GM21737 (cell line): ENCODE data around the gene DDX31.
A peak's percentile ranks its signal among the peaks of the same experiment; 100 is the strongest.
"Not testable (repeated sequence)": the region's sequence is repeated elsewhere in the genome, so short reads cannot be mapped to it uniquely, and the experiment has no call there.

Experiments used
- ATAC-seq: cut with Tn5 transposase; IDR thresholded peaks from one replicate; pipeline ENCODE4 v1.9.1; 2021; ENCODE audit warnings: mild to moderate bottlenecking, moderate library complexity; ENCODE audit not compliant: unreplicated experiment

The DDX31 gene

DNA sequence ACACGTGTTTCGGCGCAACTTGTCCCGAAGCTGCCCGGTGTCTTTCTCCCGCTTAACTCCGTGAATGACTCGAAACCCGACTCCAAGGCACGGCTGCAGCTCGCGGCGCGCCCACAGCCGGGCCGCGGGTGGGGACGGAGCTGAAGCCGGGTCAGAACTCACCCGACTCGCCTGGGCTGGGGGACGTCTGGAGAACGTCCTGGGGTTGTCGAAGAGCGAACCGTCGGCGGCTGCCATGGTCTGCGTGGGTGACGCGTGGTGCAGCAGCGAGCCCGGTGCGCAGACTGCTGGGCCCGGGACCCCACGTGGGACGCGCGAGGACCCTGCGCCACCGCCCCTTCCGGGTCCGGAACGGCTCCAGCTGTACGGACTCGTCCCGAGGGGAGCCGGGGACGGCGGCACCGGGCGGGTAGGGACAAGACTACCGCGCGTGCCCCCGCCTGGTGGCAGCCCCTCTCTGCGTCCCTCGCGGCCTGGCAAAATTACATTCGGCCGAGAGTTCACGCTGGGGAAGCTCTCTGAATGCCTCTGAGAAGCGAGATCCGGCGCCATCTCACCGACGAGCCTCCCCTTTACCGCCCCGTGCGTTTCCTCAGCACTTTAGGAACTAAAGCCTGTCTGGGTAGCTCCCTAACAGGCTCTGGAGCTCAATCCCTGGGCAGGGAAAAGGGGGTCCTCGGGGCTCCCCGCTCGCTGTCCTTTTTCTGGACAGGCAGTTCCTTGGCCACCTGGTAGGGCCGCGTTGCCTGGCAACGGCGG, at the start of gene DDX31:
DDX31 (minus strand) TSS at position 286 of the 759 bp plus-strand sequence; CDS start at position 237, 49 bp downstream.
- ATAC-seq, result peak; percentile 56

DNA sequence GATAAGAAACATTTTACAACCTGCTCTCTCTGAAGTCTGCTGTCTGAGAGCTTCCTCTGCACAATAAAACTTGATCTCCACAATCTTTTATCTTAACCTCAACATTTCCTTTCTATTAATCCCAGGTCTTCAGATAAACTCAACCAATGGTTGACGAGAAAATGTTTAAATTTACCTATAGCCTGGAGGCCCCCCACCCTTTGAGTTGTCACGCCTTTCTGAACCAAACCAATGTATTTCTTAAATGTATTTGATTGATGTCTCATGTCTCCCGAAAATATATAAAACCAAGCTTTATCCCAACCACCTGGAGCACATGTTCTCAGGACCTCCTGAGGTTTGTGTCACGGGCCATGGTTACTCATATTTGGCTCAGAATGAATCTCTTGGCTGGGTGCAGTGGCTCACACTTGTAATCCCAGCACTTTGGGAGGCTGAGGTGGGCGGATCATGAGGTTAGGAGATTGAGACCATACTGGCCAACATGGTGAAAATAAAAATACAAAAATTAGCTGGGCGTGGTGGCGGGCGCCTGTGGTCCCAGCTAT, 48.7 kb upstream of the DDX31 start:
- ATAC-seq, result not testable (repeated sequence)

DNA sequence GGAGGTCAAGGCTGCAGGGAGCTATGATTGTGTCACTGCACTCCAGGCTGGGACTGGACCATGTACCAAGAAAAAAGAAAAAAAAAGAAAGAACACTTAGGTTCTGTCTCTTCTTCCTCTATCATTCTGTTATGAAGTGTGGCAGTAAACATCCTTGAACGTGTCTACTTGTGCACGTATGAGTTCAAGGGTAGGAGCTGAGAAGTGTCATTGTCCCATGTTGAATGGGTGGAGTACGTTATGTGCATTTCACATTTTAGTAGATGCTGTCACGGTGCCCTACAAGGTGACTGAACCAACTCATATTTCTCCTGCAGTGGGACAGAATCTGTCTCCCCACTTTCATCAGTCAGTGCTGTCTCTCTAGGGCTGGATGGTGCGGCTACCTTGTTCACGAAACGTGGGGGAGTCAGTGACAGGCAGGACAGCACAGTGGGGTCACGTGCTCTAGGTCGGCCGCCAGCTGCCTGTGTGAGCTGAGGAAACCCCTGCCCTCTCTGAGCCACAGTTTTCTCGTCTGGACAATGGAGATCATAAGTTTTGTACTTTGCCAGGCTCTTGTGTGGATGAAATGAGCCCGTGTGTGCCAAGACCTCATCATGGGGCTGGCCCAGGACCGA, 47.7 kb upstream of the DDX31 start:
- ATAC-seq, result no peak

DNA sequence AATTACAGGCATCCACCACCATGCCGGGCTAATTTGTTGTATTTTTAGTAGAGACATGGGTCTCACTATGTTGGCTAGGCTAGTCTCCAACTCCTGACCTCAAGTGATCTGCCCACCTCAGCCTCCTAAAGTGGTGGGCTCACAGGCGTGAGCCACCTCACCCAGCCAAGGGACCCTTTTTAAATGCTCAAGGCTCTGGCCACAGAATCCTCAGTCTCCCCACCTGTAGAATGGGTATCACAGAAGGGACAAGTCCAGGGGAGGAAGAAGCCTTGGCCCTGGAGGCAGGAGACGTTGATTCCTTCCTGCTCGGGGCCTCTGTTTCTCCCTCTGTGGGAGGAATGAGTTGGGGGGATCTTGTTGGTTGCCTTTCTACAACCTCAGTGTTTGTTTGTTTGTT, 46.2 kb upstream of the DDX31 start:
- no peak for ATAC-seq

DNA sequence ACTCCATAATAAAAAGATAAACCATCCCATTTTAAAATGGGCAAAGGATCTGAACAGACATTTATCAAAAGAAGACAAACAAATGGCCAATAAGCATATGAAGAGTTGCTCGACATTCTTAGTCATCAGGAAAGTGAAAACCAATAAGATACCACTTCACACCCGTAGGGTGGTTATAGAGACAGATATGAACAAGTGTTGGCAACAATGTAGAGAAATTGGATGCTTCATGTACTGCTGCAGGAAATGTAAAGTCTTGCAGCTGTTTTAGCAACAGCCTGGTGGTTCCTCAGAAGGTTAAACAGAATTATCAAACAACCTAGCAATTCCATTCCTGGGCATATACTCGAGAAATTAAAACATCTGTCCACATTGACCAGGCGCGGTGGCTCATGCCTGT, 43.0 kb upstream of the DDX31 start:
- no peak for ATAC-seq

DNA sequence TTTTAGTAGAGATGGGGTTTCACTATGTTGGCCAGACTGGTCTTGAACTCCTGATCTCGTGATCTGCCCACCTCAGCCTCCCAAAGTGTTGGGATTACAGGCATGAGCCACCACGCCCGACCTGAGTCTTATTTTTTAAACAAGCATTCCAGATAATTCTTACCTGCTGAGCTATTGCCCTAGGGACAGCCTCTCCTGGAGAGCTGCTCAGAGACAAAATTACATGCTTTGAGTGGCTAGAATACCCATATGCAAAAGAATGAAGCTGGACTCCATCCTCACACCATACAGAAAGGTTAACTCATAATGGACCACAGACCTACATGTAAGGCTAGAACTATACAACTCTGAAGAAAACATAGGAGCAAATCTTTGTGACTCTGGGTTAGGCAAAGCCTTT, 42.1 kb upstream of the DDX31 start:
- no peak for ATAC-seq

DNA sequence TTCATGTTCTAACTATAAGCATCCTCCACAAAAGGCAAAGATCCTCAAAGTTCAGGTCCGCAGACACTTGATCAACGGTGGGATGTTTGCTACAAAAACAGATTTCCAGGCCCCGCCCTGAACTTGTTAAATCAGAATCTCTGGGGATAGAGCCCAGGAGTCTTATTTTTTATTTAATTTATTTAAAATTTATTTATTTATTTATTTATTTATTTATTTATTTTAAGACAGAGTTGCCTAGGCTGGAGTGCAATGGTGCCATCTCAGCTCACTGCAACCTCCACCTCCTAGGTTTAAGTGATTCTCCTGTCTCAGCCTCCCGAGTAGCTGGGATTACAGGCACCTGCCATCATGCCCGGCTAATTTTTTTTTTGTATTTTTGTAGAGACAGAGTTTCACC, 41.4 kb upstream of the DDX31 start:
- ATAC-seq, result not testable (repeated sequence)

DNA sequence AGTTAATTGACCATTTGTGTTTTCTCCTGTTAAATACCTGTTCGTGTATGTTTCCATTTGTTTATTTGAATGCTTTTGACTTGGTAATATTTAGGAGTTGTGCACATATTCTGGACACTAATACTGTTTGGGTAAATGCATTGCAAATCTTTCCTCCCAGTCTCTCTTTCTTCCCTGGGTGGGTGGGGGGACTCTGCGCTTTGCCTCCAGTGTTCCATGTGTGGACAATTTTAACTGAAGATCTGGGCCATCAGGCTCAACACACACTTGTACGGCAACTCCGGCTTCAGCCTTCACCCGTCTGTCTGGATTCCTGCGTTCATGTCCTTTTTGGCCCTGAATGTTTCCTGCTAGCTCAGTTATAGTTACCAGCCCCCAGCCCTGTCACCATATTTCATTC, 40.5 kb upstream of the DDX31 start:
- ATAC-seq, result no peak

DNA sequence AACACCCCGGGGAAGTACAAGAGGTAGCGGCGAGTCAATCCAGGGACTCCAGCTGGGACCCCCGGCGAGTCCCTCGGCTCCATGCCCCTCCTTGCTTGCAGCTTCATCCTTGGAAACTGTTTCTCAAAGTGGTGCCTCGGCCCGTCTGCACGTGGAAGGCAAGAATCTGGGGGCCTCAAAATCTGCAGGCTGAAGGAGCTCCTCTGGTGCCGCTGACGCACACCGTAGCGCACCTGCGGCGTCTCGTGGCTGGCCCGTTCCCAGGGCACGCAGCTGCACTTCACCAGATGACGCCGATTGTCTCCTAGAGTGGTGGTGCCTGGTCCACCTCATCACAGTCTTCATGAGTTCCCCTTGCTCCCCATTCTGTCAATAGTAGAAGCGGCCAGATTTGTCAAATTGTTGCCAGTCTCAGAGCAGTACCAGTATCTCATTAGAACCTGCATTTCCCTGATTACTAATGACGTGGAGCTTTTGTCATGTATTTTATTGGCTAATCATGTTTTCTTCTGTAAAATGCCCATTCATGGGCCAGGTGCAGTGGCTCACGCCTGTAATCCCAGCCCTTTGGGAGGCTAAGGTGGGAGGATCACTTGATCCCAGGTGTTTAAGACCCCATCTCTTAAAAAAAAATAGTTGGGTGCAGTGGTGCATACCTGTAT, 39.1 kb upstream of the DDX31 start:
- ATAC-seq, result no peak

DNA sequence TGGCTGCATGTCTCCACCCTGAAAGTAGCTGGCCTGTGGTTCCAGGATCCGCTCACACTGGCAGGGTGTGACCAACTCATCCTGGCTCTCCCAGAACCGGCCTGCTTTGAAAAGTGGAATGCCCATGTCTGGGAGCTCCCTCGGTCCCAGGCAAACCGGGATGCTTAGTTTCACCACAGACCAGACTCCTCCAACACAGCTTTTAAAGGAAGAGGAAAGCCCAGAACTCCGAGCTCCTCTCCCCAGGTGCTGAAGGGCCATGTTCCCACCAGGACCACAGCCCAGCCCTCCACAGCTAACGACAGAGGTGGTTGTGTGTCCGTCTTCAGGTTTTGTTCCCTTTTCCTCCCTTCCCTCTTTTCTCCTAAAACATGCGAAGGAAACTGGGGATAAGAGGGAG, 38.5 kb upstream of the DDX31 start:
- ATAC-seq, result no peak

DNA sequence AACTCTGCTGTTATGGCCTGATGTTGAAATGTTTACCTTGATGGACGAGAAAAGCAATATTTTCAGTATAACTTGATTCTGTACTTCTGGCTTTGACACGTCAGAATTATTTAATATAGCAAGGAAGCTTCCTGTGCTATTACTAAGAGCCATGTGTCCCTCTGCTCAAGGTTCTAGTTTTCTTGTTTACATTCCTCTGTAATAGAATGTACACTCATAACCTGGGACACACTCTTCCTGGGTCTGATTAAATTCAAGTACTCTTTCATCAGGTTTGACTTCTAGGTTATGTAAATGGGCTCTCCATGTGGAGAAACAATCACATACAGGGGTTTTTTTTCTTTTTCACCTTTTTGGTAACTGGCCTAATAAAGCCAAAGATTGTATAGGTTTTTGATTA, 33.6 kb upstream of the DDX31 start:
- ATAC-seq, result no peak

DNA sequence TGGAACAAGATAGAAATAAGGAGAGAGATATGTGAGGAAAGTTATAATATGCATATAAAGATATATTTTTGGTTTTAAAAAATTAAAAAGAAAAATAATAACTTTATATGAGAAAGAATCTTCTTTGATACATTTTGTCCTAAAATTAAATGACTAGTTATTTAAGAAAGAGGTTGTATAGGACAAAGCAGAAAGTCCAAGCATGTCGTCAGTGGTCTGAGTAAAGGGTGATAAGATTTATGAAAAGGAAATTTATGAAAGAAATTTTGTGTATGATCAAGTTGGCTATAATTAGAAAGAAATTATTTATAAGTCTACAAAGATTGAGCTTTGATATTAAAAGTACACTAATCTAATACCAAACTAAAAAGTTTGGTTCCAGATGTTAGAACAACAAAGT, 32.5 kb upstream of the DDX31 start:
- no peak for ATAC-seq

DNA sequence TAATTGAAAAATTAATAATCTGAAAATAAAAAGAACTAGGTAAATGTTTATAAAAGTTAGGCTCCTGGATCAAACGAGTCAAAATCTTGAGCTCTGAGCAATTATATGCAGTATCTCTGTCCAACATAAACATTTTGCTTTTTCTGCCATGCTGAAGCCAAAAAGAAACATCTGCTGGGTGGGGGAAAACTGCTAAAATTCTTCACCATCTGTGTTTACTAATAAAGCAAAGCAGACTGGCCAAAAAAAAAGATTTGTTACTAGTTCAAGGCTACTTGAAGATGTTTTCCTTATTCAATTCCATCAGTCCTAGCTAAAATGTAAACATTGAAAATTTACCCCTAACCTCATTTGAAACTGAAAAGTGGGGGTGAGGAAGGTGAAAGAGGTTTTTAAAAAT, 30.2 kb upstream of the DDX31 start:
- no peak for ATAC-seq

DNA sequence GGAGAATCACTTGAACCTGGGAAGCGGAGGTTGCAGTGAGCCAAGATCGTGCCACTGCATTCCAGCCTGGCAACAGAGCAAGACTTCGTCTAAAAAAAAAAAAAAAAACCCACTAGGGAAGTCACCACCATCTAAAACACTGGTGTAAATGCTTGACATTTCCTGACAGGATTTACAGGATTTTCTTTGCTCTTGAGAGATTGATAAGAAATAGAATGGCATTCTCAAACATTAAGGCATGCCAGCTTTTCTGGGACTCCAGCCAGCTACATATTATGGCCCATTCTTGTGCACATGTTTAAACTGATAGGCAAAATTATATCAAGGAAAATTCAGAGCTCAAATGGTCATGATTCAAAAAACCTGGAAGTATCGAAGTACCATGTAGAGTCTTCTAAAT, 29.2 kb upstream of the DDX31 start:
- ATAC-seq, result no peak

DNA sequence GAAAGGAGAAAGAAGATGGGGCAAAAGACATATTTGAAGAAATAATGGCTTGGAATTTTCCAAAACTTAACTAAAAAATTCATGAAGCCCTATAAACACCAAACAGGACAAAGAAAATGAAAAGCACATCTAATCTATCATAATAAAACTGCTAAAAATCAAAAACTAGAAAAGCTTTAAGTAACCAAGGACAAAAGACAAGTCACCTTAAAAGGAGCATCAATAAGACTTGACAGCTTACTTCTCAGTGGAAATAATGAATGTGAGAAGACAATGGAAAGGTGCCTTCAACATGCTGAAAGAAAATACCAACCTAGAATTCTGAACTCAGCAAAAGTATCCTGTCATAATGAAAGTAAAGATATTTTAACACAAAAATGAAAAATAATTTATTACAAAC, 27.4 kb upstream of the DDX31 start:
- ATAC-seq, result no peak

DNA sequence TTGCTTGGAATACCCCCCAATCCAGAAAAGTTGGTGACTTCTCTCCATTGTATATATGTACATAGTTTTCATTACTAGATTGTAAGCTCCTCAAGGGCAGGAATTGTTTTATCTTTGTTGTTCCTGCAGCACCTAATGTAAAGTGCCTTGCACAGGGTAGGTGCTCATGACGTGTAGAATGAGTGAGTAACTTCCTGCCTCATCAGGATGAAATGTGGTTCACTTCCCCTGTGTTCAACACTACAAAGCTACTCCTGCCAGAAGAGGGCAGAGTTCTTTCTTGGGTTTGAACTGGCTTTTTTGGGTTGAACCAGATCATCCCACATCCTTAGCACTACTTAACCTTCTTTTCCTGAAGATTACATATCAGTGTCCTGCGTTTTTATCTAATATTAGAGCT, 24.4 kb upstream of the DDX31 start:
- no peak for ATAC-seq

DNA sequence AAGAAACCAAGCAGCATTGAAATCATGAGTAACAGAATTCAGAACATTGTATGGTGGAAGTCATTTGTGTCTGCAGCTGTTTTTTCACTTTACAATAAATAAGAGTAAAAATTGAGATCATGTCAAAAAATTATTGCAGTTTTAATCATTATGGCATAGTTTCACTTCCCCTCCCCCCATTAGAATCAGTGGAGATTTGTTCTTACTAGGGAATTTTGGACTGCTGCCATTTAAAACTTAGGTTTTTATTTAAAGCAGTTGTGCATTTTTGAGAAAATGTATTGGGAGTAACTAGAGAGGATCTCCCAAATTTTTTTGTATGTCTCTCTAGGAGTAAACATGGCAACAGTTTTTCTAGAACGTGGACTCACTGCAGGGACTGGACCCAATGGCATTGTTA, 20.9 kb upstream of the DDX31 start:
- ATAC-seq, result no peak

DNA sequence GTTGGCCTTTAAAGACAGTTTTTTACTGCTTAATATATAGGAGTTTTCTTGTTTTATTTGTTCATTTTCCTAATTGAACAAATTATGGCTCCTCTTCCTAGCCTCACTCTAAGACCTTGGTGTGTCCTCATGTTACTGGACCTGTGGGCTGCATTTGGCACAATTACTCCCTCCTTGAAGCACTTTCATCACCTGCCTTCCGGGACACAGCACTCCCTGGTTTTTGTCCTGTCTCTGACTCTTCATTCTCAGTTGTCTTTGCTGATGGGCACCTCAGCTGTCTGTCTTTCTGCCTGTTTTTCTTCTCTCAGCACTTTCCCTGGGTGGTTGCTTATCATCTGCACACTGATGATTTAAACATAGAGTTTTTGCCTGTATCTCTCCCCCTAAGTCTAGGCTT, 14.1 kb upstream of the DDX31 start:
- ATAC-seq, result no peak

DNA sequence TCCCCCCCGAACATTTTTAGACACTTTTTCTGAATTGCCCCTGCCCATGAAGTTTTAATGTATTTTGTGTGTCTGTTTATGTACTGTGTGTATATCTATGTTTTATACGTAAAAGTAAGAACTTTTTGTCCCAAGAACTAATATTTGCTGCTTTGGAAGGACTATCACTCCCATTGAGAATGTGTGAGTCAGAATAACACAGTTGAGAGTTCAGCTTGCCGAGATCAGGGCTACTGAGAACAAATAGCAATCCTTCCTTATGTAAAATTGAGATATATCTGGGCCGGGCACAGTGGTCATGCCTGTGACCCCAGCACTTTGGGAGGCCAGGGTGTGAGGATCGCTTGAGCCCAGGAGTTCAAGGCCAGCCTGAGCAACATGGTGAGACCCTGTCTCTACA, 11.8 kb upstream of the DDX31 start:
- no peak for ATAC-seq

DNA sequence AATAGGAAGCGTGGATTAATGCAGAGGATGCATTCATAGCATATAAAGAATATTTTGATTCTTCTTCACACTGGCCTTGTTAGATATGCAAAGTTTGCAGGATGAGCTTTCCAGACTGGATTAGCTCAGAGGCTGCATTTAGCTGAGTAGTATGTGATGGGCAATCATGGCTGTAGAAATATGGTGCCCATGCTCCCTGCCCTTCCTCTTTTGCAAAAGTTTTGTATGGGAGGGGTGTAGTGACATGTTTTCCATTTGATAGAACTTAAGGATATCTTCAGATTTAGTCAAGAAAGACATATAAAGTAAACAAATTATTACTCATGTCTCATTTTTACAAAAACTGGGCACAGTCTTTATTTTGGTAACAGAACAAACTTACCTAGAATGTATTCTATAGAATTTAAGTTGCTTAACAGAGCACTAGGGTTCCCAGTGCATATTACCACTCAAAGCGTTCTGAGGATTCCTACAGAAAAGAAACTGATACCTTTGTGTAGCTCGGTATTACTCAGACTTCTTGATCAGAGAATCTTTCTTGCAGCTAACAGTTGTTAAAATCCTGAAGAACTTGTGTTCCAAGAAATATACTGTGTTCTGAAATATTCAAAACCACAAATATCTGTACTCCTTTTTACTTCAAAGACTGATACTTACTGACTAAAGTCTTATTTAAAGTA, 10.3 kb upstream of the DDX31 start:
- ATAC-seq, result no peak

DNA sequence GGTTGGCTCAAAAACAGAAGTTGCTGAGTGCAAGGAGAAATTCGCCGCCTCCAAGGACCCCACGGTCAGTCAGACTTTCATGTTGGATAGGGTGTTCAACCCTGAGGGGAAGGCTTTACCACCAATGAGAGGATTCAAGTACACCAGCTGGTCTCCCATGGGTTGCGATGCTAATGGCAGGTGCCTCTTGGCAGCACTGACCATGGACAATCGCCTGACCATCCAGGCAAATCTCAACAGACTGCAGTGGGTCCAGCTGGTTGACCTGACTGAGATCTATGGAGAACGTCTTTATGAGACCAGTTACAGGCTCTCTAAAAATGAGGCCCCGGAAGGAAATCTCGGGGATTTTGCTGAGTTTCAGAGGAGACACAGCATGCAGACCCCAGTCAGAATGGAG, 8.2 kb upstream of the DDX31 start:
- no peak for ATAC-seq
